ENCODE measurements around the gene TRNT1. TPM values are rescaled to one million over a fixed set of nuclear protein-coding genes. Genes with fewer than 3 reads are reported as not detected.

Gene TRNT1
- total RNA-seq, 1 experiment from 2014 or later, result 41.7 TPM

DNA sequence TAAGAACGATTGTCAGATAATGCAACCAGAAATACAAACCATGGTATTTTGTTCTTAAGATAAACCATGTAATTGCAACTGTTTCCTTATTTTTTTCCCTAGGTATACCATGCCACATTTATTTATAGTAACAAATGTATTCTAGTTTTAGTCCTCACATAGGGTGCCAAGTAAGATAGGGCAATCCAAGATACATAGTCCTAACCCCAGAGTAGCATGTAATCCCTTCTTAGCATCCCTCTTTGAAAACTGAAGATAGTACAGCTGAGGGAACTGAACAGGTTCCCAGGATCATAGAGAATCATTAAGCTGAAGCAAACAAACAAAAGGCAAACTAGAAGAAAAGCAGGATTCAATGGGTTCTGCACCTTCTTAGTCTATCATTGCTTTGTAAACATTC lies 24.8 kb downstream of the TRNT1 start:
- no peak for DNase-seq (ENCODE audit: low spot score)
- TF ChIP-seq EZH2 (IDR thresholded peaks at IDR 0.05; ENCODE audit: borderline replicate concordance, low read depth, low read length, poor library complexity, severe bottlenecking), result no peak
- H3K9me3 ChIP-seq (ENCODE audit: low read depth, low read length, poor library complexity, severe bottlenecking), result no peaks in the 10 kb centered on the region
- no peak overlapping the region for H3K27ac ChIP-seq (ENCODE audit: low read depth, low read length, poor library complexity, severe bottlenecking)
- no peaks in the 10 kb centered on the region for H3K27me3 ChIP-seq (replicated peaks; ENCODE audit: insufficient read depth, low read depth, low read length, poor library complexity)
- BruUV-seq (replicated peaks), result no TSS peak
- no peak overlapping the region for H3K4me3 ChIP-seq (ENCODE audit: low read depth, low read length, poor library complexity, severe bottlenecking)
- peaks cover 86% of the 10 kb centered on the region for H3K36me3 ChIP-seq (ENCODE audit: insufficient read depth, low read length, poor library complexity, severe bottlenecking)
- ChIA-PET POLR2A (ENCODE audit: low non-redundant PET) (no interaction called here), CTCF (no interaction called here)
- no peaks in the 10 kb centered on the region for H3K4me1 ChIP-seq (ENCODE audit: insufficient read depth, low read length, poor library complexity, severe bottlenecking)
- intact Hi-C loops (cut with micrococcal nuclease; ENCODE audit: unreplicated experiment), result no loop called here

DNA sequence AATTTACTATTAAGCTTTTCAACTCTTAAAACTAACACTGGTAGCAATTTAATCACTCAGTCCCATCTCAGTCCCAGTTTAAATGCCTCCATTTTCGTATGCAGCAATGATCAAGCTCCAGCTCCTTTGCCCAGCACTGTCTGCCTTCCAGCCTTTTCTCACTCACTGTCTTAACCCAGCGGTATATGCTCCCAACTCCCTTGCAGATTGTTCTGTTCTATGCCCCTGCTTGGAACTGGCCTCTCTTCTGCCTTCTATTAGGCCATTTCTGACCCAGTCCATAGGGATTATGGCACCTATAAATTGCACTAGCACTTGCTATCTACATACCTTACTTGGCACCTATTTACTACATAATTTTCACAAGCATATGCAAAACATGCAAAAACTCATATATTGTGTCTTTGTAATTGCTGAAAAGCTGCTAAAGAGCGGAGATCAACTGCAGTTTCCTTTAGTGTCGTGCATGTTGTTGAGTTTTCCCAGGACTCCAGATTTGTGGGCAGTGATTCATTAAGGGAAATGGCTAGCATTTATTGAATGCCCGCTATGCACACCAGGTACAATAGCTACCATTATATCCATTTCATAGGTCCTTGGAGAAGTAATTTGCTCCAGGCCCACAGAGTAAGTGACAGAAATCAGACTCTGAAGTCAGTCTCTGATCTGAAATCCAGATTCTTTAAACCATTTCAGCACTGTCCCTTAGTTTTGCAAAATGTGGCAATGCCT lies 28.3 kb downstream of the TRNT1 start:
- BruUV-seq (replicated peaks), result no TSS peak
- ChIA-PET CTCF (no interaction called here), POLR2A (ENCODE audit: low non-redundant PET) (no interaction called here)
- Histone ChIP-seq H3K36me3 (ENCODE audit: insufficient read depth, low read length, poor library complexity, severe bottlenecking) (peaks cover 53% of the 10 kb centered on the region), H3K27ac (ENCODE audit: low read depth, low read length, poor library complexity, severe bottlenecking) (no peak overlapping the region), H3K4me1 (ENCODE audit: insufficient read depth, low read length, poor library complexity, severe bottlenecking) (no peaks in the 10 kb centered on the region), H3K27me3 (replicated peaks; ENCODE audit: insufficient read depth, low read depth, low read length, poor library complexity) (no peaks in the 10 kb centered on the region), H3K4me3 (ENCODE audit: low read depth, low read length, poor library complexity, severe bottlenecking) (no peak overlapping the region), H3K9me3 (ENCODE audit: low read depth, low read length, poor library complexity, severe bottlenecking) (no peaks in the 10 kb centered on the region)
- intact Hi-C loops (cut with micrococcal nuclease; ENCODE audit: unreplicated experiment), result no loop called here
- DNase-seq (ENCODE audit: low spot score), result no peak
- TF ChIP-seq EZH2 (IDR thresholded peaks at IDR 0.05; ENCODE audit: borderline replicate concordance, low read depth, low read length, poor library complexity, severe bottlenecking) (no peak), CTCF (conservative IDR thresholded peaks at IDR 0.05; ENCODE audit: low read depth, low read length) (no peak)

DNA sequence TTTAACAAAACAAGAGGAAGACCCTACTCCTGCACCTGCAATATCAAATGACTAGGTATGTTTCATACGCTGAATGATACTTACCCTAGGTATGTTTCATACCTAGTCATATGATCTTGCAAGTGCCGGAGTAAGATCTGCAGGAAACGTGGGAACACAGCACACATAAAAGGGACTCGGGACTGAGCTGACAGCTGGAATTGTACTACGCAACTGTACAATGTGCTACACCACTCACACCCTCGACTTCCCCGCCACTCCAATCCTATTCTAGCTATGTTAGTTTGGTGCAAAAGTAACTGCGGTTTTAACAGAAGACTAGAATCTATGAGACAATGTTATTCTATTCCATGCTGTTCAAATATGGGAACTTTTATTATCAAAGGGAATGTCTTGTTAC lies 30.7 kb downstream of the TRNT1 start:
- POLR2A ChIA-PET (ENCODE audit: low non-redundant PET), result no interaction called here
- TF ChIP-seq EZH2 (IDR thresholded peaks at IDR 0.05; ENCODE audit: borderline replicate concordance, low read depth, low read length, poor library complexity, severe bottlenecking), result no peak
- no peak for TF ChIP-seq CTCF (conservative IDR thresholded peaks at IDR 0.05; ENCODE audit: low read depth, low read length)
- Histone ChIP-seq H3K4me1 (ENCODE audit: insufficient read depth, low read length, poor library complexity, severe bottlenecking) (no peaks in the 10 kb centered on the region), H3K36me3 (ENCODE audit: insufficient read depth, low read length, poor library complexity, severe bottlenecking) (peaks cover 31% of the 10 kb centered on the region), H3K27ac (ENCODE audit: low read depth, low read length, poor library complexity, severe bottlenecking) (no peak overlapping the region), H3K27me3 (replicated peaks; ENCODE audit: insufficient read depth, low read depth, low read length, poor library complexity) (no peaks in the 10 kb centered on the region), H3K4me3 (ENCODE audit: low read depth, low read length, poor library complexity, severe bottlenecking) (no peak overlapping the region), H3K9me3 (ENCODE audit: low read depth, low read length, poor library complexity, severe bottlenecking) (no peaks in the 10 kb centered on the region)
- no TSS peak for BruUV-seq (replicated peaks)
- CTCF ChIA-PET, result no interaction called here
- no peak for DNase-seq (ENCODE audit: low spot score)
- intact Hi-C loops (cut with micrococcal nuclease; ENCODE audit: unreplicated experiment), result no loop called here

- Histone ChIP-seq H3K27me3 (replicated peaks; ENCODE audit: insufficient read depth, low read depth, low read length, poor library complexity) (no peaks in the 10 kb centered on the region), H3K27ac (ENCODE audit: low read depth, low read length, poor library complexity, severe bottlenecking) (no peak overlapping the region), H3K4me3 (ENCODE audit: low read depth, low read length, poor library complexity, severe bottlenecking) (no peak overlapping the region), H3K36me3 (ENCODE audit: insufficient read depth, low read length, poor library complexity, severe bottlenecking) (peaks cover 26% of the 10 kb centered on the region), H3K4me1 (ENCODE audit: insufficient read depth, low read length, poor library complexity, severe bottlenecking) (no peaks in the 10 kb centered on the region), H3K9me3 (ENCODE audit: low read depth, low read length, poor library complexity, severe bottlenecking) (no peaks in the 10 kb centered on the region)
- intact Hi-C loops (cut with micrococcal nuclease; ENCODE audit: unreplicated experiment), result no loop called here
- TF ChIP-seq EZH2 (IDR thresholded peaks at IDR 0.05; ENCODE audit: borderline replicate concordance, low read depth, low read length, poor library complexity, severe bottlenecking) (no peak), CTCF (conservative IDR thresholded peaks at IDR 0.05; ENCODE audit: low read depth, low read length) (no peak)
- no peak for DNase-seq (ENCODE audit: low spot score)
- CTCF ChIA-PET, result no interaction called here
- BruUV-seq (replicated peaks), result no TSS peak
- POLR2A ChIA-PET (ENCODE audit: low non-redundant PET), result no interaction called here
Observed at GRCh38 chr3:3160826-3161225, 34.1 kb downstream of the TRNT1 start.
